Testis (tissue), 3 donors: Measurements from ENCODE around the gene TNFAIP3. TPM values are rescaled to one million over a fixed set of nuclear protein-coding genes. Genes with fewer than 3 reads are reported as not detected.

ENCODE experiments used
- DNase-seq: peaks from one replicate; pipeline ENCODE4 v3.0.0-alpha.2; 2019
- H3K27ac ChIP-seq, 2 donors: fragments of 200-600 bp; sonication (generic); one replicate each; pipeline ENCODE4 v1.5.1; 2019
- H3K27me3 ChIP-seq: fragments of 200-600 bp; sonication (generic); one replicate; pipeline ENCODE4 v1.5.1; 2019
- H3K36me3 ChIP-seq: fragments of 200-600 bp; sonication (generic); one replicate; pipeline ENCODE4 v1.5.1; 2017; ENCODE audit warnings: low read depth; ENCODE audit errors: missing control alignments
- H3K4me1 ChIP-seq: fragments of 200-600 bp; sonication (generic); one replicate; pipeline ENCODE4 v1.5.1; 2019
- H3K4me3 ChIP-seq, 2 donors: fragments of 200-600 bp; sonication (generic); one replicate each; pipeline ENCODE4 v1.5.1; 2017 to 2019
- H3K9me3 ChIP-seq: fragments of 200-600 bp; sonication (generic); one replicate; pipeline ENCODE4 v1.5.1; 2017
- CTCF ChIP-seq, 3 experiments: fragments of 450-650 bp in 2 of 3; fragments of 200-600 bp in 1 of 3; sonication (generic) in 1 of 3; IDR thresholded peaks; one replicate each; pipeline ENCODE4 v1.5.1; 2016 to 2019; ENCODE audit warnings: antibody characterized with exemption in 3 of 3, mild to moderate bottlenecking in 2 of 3, moderate library complexity in 1 of 3
- POLR2A ChIP-seq: fragments of 450-650 bp; IDR thresholded peaks from one replicate; pipeline ENCODE4 v1.6.1; 2017; ENCODE audit warnings: antibody characterized with exemption, mild to moderate bottlenecking, moderate library complexity
- WGBS, 2 donors: methylation state at CpG; one replicate each; pipeline ENCODE4 v1.1.5; 2018; 5-methylcytosine and 5-hydroxymethylcytosine counted together
- intact Hi-C: fragments of 100-400 bp; cut with DNase I; formaldehyde crosslinking; loops from one replicate; pipeline ENCODE4 v1.15.1; 2023; ENCODE audit warnings: low total_unique reads
- polyA plus RNA-seq: library from polyadenylated mRNA; stranded (reverse); fragments of 350-450 nt; fragmentation: Illumina TruSeq; extraction: RNeasy Lipid Tissue Mini Kit (QIAGEN cat#74804); gene quantifications from one replicate; pipeline ENCODE4 v1.2.3, GENCODE V29; 2014; ENCODE audit warnings: low read depth, low replicate concordance; ENCODE audit not compliant: insufficient read depth
- total RNA-seq, 2 donors: library from RNA; depleted of rRNA; stranded (reverse); fragments of >200 nt; gene quantifications; one replicate each; pipeline ENCODE4 v1.2.3, GENCODE V29; 2016

Gene TNFAIP3
- total and polyA plus RNA-seq, 3 donors from 2014 or later, result 12.6 to 25.1 (median 15.2) TPM

- WGBS, 2 donors, result 92 to 95% methylated on average over 6 of the region's 6 CpGs
- intact Hi-C loops, result no loop called here
- Histone ChIP-seq H3K36me3 (no peaks in the 10 kb centered on the region), H3K4me1 (no peaks in the 10 kb centered on the region), H3K27me3 (no peaks in the 10 kb centered on the region), H3K9me3 (no peaks in the 10 kb centered on the region), H3K27ac (no peak overlapping the region), H3K4me3 (no peak overlapping the region)
- DNase-seq, result no peak
- TF ChIP-seq CTCF (IDR thresholded peaks at IDR 0.05) (no peak), POLR2A (no peak)
Measured at GRCh38 chr6:137910843-137911456, 43.9 kb downstream of the TNFAIP3 start.

DNA sequence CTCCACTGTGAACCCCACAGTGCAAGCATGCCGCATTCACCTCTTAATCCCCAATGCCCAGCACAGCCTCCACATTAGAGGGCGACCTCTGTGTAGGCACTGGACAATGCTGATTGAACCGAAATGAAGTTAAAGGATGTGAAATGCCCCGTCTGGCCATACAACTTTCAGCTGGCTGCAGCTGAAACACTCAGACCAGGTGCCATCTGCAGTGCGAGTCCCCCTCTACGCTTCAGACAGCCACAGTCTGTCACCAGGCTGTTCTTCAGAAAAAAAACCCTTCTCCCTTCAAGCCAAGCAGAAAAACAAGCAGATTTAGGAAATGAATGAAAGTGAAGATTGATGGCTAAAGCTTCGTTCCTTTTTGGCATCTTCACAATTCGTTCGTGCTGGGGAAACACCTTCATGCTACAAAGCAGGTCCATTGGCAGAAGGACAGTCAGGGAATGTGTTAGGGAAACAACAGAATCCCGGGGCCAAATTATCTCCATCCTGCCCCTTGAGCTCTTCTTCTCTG, 44.7 kb downstream of the TNFAIP3 start:
- 80 to 81% methylated on average over 10 of the region's 10 CpGs for WGBS, 2 donors
- DNase-seq, result no peak
- H3K36me3 ChIP-seq, result no peaks in the 10 kb centered on the region

GRCh38 chr6:137912813-137913212, 45.8 kb downstream of the TNFAIP3 start:
- Histone ChIP-seq H3K4me1 (no peaks in the 10 kb centered on the region), H3K27ac (no peak overlapping the region), H3K27me3 (no peaks in the 10 kb centered on the region), H3K4me3 (no peak overlapping the region), H3K36me3 (no peaks in the 10 kb centered on the region), H3K9me3 (no peaks in the 10 kb centered on the region)
- DNase-seq, result no peak
- no peak for TF ChIP-seq CTCF (IDR thresholded peaks at IDR 0.05)
- 96 to 98% methylated on average over 3 of the region's 3 CpGs for WGBS, 2 donors
- intact Hi-C loops, result no loop called here

More for the DNA sequence above, 44.7 kb downstream of the TNFAIP3 start:
- TF ChIP-seq CTCF (IDR thresholded peaks at IDR 0.05) (no peak), POLR2A (no peak)
- Histone ChIP-seq H3K27me3 (no peaks in the 10 kb centered on the region), H3K27ac (no peak overlapping the region), H3K9me3 (no peaks in the 10 kb centered on the region), H3K4me1 (no peaks in the 10 kb centered on the region), H3K4me3 (no peak overlapping the region)
- intact Hi-C loops, result no loop called here

GRCh38 chr6:137913434-137913833, 46.4 kb downstream of the TNFAIP3 start:
- Histone ChIP-seq H3K27me3 (no peaks in the 10 kb centered on the region), H3K27ac (no peak overlapping the region), H3K36me3 (no peaks in the 10 kb centered on the region), H3K4me1 (no peaks in the 10 kb centered on the region), H3K9me3 (no peaks in the 10 kb centered on the region), H3K4me3 (no peak overlapping the region)
- intact Hi-C loops, result no loop called here
- WGBS, 2 donors, result 82 to 91% methylated on average over 3 of the region's 3 CpGs
- DNase-seq, result no peak
- no peak for TF ChIP-seq POLR2A
- TF ChIP-seq CTCF (IDR thresholded peaks at IDR 0.05), result no peak

DNA sequence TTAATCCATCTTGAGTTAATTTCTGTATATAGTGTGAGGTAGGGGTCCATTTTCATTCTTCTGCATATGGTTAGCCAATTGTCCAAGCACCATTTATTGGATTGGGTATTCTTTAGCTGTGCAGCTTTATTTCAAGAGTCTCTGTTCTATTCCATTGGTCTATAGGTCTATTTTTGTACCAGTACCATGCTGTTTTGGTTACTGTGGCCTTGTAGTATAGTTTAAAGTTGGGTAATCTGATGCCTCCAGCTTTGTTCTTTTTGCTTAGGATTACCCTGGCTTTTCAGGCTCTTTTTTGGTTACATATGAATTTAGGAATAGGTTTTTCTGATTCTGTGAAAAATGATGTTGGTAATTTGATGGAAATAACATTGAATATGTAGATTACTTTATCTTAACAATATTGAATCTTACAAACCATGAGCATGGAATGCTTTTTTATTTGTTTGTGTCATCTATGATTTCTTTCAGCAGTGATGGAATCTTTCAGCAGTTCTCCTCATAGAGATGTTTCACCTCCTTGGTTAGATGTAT, 47.0 kb downstream of the TNFAIP3 start:
- no peak overlapping the region for H3K4me3 ChIP-seq
- H3K4me1 ChIP-seq, result no peaks in the 10 kb centered on the region
- intact Hi-C loops, result no loop called here
- H3K9me3 ChIP-seq, result no peaks in the 10 kb centered on the region
- H3K36me3 ChIP-seq, result no peaks in the 10 kb centered on the region
- H3K27ac ChIP-seq, result no peak overlapping the region
- no peaks in the 10 kb centered on the region for H3K27me3 ChIP-seq
- DNase-seq, result no peak
- TF ChIP-seq CTCF (IDR thresholded peaks at IDR 0.05), result no peak
- no peak for TF ChIP-seq POLR2A
